Midbrain (tissue), 1 donor: ENCODE results near the gene DUS1L.

ENCODE experiments used
- DNase-seq: peaks from one replicate; lab custom pipeline; 2025; lab: John Stamatoyannopoulos, UW

Gene DUS1L

DNA sequence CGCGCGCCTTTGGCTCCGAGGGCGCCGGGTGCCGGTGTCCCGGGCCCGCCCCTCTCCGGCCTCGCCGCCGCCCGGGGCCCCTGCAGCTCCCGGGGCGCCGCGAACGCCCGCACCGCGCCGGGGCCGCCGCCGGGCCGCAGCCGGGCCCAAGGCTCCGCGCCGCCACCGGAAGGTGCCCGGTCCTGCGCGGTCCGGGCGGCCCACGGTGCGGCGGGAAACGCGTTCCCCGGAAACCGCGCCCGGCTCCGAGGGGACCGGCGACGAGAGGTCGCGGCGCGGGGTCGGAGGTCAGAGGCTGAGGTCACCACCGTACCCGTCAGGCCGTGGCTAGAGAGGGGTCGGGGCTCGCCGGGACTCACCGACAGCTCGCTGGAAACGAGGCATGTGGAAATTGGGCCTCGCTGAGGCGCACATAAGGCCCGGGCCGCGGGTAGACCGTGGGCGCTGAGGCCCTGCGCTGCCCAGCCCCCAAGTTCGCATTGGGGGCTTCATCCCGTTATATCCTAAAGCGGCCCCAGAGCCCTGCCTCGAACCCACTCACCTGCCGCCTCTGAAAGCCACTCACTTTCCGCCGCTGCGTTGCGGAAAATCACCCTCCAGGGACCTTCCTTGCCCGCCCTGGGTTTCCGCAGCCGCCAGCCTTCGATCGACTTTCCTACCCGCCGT lies at the start of gene DUS1L:
Gene DUS1L, minus strand, starts transcription at position 167 of the 666 bp plus-strand sequence. CDS start 745 bp downstream, outside the sequence.
- peak; percentile 44 for DNase-seq

DNA sequence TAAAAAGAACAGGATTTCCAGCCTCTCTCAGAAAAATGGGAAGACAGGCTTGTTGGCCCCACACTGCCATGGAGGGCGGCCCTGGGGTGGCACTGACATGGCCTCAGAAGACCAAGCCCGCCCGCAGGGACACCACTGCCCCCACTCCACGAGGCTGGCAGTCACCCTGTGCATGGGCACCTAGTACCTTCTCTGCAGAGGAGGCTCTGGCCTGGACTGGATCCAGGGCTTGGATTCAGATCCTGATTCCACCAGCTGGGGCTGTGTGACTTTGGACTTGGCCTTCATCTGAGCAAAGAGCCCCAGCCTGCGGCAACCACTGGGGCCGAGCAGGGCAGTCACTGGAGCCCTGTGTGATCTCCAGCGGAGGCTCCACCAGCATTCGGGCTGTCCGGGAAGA lies 49.3 kb upstream of the DUS1L start:
- DNase-seq, result no peak

DNA sequence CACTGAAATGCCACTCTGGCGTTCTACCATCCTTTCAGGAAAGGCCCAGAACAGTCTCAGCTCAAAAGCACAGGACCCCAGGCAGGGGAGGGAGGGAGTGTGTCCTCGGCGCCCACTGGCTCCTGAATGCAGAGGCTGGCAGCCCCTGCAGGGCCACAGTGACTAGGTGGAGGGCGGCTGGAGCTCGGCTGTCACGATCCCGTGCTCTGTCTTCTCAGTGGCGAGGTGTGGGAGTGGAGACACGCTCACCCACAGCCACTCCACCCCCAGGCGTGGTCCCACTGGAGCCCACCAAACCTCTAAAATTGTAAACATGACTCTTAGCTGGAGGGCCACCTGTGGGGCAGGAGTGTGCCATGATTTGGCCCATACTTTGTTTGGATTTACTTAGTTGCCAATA lies 48.8 kb upstream of the DUS1L start:
- DNase-seq, result no peak

DNA sequence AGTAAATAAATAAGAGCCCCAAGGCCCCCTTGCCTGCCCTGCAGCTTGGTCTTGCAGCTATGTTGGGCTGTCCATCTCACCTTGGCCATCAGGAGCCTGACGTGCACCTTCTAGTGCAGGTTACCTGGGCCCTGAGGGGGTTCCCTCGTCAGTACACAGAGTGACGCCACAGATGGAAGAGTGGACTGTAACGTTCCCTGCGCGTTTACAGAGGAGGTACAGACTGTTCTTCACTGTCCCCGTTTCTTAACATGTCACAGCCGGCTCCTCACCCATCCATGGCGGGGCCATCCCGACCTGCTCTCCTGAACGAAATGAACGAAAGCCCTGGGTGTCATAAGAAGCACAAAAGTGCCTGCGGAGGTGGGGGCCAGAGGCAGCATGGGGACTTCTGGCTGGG lies 48.3 kb upstream of the DUS1L start:
- DNase-seq, result no peak

DNA sequence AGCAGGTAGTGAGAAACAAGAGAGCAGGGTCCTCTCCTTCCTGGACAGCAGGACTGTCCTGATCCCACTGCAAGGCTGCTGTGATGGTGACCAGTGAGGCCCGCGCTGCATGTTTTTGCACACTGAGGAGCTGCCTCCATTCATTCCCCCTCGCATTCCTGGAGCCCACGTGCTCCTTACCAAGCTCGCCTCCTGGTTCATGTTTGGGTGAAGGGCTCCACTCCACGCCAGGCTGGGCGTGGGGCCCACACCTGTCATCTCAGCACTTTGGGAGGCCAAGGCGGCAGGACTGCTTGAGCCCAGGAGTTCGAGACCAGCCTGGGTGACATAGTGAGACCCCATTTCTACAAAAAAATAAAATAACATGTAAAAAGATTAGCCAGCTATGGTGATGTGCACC lies 47.8 kb upstream of the DUS1L start:
- DNase-seq, result no peak

DNA sequence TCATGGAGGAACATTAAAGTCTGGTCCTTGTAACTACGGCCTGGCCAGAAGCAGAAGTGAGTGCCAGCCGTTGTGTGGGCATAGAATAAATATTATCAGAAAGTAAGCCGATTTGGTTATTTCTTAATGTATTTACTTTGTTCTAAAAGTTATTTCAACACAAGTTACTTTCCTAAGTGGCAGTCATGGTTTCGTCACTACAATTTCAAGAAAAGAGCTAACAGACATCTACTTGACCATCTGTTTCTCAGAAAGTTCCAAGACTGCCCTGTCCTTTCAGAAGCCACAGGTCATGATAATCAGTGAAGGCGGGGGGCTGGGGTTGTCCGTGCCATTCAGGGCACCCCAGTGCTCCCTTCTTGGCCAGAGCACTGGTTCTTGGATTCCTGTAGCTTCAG lies 47.3 kb upstream of the DUS1L start:
- DNase-seq, result no peak

DNA sequence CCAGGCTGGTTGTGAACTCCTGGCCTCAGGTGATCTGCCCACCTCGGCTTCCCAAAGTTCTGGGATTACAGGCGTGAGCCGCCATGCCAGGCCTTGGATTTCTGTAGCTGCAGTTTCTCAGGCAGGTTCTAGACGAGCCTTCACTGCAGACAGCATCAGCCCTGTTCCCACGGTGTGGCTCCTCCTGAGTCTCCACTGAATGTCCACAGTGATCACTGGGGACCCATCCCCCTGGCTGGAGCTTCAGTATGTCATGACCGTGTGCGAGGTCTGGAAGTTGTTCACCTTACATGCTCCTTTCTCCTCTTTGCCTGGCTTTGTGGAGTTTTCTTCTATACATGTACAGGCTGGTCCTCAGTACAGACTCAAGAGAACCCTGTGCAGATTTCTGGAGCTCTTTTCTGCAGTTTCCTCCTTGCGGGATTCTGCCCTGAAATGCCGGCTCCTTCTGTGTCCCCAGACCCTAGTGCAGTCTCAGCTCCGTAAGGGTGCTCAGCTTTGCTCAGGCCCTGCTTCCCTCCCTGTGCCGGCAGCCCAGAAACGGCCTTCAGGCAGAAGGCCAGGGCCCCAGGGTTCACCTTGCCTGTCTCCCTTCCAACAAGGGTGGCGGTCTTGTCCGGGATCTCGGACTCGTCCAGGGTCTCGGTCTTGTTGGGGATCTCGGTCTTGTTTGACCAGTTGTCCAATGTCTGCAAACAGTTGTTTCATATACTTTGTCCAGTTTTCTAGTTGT lies 46.7 kb upstream of the DUS1L start:
- DNase-seq, result no peak

DNA sequence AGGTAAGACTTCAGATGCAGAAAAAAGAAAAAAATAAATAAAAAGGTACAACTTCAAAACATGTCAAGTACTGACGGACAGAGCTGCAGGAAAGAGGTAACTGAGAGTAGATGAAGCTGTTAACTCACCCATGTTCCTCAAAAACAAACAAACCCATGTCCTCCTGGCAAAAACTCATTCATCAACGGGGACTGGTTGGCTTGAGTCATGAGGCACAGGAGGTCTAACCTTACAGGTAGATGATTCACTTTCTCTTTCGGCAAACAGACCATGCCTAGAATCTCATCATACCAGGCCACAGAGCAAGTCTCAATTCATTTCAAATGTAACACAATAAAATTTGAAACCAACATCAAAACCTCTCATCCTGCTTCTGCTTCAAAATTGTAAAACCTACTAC lies 44.7 kb upstream of the DUS1L start:
- DNase-seq, result no peak

DNA sequence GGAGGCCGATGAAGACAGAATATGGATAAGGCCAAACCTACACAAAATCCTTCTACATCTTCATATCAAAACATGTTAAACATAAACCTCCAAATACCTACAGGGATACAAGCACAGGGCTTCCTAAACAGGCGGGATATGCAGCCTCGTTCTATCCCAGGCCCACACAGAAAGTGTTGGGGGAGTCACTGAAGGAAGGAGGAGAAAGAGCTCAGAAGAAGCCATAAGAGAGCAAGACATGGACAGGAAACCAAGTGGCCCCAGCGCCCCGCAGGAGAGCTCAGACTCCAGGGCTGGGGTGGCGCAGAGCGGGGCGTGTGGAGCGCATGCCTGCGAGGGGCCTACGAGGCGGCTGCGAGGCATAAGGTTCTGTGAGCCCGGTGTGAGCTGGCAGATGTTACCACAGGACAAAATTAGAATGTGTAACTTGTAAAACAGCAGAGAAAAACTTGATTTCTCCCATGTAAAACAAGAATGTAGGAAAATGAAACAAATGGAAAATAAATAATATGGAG lies 43.4 kb upstream of the DUS1L start:
- DNase-seq, result no peak

DNA sequence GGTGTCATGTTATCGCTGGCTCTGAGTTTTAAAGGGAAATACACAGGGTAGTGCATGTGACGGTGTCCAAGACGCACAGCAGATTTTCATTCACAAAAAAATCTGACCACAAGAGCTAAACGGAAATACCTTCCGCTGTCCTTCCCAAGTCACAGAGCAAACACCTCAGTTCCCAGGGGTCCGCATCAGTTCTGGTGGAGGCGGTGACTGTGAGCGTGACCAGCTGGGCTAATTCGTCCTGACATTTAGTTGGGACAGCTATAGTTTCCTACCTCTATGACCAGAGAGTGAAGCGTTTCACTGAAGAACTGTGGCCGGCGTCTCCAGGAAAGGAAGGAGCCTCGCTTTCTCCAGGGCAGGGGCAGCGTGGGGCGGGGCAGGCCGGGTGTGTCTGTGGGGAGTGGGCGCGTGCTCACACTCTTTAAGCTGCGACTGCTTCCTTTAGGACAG lies 42.9 kb upstream of the DUS1L start:
- no peak for DNase-seq

DNA sequence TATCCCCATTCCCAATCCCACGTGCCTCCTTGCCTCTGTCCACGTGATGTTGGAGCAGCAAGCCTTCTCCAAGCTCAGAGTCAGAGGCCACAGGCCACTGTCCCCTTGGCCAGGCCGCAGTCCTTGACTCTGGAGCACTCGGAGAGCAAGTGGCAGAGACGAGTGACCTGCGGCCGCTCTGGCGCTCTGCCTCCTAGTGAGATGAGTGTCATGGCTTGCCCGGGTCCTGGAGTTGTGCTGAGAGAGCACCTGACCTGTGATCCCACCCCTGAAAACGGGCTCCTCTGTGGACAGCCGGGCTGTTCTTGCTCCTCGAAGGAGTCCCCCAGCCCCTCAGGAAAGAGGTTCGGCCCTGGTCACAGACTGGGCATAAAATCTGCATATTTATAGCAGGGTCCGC lies 42.4 kb upstream of the DUS1L start:
- DNase-seq, result no peak

DNA sequence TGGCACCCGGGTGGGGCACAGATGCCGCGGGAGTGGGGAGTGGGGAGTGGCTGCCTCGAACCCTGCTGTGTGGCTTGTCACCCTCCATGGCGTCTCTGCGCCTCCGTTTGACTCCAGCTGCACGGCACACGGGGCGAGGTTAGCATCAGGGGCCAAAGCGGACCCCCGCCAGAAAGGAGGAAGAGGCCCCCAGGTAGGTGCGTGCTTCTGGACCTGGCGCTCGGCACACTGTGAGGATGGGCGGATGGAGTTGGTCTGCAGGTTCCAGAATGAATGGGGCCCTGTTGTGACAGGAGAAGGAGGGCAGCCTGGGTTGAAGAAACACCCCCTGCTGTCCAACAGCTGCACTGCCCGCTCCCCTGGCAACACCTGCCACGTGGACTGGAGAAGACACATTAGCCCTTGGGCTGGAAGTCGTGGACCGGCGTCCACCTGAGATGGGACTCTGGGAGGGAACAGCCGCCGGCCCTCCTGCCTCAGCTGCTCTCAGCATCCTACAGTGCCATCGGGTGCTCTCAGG lies 41.8 kb upstream of the DUS1L start:
- no peak for DNase-seq

DNA sequence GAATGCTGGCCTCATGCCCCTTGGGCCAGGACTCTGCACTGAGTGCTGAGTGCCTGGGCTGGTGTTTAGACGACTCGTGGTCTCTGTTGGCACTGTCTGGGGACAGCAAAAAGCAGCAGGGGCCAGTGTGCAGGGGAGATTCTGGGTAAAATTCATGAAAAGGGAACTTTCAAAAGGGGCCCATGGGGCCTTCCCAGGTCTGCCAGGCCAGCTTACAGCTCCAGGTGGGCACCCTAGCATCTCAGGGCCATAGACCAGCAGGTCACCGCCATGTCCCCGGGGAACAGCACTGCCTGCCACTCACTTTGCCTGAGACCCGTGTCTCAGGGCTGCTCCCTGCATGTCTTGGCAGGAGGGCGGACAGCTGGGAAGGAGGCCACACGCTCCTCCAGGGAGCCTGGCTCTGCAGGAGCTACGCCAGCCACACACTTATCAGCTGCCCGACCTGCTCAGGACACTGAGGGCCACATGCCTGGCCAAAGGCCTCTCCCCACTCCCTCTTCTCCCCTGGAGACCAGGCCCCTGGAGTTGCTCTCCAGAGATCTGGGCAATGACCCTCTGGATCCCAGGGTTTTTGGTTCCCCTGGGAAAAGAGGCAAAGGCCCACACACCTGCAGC lies 41.2 kb upstream of the DUS1L start:
- DNase-seq, result no peak

DNA sequence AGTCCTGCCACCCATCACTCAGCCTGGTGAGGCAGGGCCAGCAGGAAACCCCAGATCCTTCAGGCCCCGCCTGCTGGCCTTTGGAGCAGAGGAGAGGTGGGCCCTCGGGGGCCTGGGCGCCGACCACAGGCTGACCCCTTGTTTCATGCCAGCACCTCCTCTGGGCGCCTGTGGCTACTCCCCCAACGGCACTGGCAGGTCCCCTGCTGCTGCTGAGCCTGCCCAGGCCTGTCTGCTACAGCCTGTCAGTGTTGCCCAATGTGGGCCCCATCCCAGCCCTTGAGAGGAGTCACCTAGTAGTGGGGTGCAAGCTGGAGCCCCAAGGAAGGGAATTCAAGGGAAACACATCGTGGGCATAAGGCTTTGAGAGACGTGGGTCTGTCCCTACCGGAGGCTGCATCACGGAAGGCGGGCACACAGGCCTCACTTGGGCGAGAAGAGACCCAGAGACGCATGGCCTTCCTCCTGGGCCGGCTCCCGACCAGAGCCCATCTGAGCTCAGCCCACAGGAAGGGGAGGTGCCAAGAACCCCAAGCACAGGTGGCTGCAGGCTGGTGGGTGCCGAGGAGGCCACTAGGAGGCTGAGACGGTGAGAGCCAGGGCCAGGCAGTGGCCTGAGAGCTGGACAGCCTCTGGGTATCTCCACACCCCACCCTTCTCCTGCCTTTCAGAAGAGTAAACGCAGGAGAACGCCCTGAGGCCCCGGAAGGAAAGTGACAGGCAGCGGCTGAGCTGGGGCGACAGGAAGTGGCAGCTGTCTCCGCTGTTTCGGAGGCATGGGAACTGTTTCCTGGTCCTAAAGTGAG lies 40.5 kb upstream of the DUS1L start:
- DNase-seq, result no peak

DNA sequence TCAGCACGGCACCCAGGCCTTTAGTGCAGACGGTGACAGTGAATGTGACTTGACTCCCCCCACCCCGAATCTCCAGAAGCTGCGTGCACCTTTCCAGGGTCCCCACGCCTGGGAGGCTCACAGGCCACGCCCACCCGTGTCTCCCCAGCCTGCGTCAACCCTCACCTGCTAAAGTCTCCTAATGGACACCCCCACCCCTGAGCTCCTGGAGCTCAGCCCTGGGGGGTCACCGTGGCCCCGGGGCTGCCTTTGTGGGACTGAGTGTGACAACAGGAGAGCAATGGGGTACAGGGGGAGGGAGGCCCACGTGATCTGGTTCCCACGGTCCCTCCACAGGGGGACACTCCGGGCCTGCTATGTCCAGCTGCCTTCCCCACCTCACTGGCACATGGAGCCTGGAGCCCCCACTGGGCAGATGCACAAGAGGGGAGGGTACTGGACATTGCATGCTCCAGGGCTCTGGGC lies 39.8 kb upstream of the DUS1L start:
- DNase-seq, result no peak

DNA sequence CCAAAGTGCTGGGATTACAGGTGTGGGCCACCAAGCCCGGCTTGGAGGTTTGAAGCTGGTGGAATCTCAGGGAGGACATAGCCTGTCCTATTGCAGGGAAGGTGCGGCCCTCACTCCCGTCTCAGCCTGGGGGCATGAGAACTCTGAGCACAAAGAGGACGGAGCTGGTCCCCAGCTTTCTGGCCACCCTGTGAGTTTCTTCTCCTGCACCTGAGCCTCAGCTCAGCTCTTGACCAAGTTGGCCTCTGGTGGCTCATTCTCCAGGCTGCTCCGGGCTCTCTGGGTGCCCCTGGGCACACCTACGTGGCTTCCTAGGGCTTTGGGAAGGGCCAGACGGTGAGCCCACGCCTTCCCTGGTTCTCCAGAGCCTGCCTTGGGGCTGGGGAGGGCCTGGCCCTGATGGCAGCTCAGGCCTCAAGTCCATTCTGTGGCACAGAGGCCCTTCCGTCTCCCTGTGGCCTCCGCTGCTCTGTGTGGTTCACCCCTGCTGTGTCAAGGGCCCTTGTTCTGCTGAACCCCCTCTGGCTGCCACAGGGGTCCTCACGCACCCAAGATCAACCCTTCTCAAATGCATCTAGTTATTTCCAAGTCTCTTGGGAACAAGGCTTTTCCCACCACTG lies 39.3 kb upstream of the DUS1L start:
- no peak for DNase-seq

DNA sequence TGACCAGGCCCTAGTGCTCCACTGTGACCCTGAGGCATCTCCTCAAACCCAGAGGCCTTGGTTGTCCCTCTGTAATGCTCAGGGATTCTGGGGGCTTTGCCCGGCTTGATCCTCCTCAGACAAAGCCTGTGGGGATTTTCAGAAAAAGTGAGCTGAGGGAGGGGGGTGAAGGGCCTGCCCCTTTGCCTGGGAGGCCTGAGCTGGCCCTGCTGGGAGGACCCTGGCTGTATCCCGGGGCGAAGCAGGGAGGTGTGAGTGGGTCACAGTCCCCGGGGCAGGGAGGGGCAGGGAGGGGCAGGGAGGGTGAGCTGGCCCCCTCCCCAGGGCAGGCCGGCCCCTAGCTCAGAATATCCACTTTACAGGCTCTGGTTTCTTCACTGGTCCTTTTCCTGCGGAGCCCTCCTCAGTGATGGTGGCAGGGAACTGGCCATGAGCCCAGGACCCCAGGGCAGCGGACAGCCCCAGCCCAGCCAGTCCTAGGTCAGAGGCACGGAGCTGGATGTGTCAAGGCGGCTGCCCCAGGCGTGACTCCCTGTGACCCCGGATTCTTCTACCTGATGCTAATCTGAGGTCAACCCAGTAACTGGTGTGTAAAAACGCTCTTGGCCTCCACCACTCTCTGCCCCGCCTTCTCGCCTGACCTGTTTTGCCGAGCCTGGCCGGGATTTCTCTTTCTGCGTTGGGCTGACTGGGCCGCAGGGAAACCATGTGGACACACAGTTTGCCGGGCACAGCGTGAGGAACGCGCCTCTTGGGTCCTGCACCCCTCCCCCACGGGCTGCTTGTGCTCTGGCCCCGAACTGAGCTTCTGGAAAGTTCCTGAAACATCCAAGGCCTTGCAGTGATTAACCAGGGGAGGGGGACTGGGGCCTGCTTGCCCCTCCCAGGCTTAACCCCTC lies 38.2 kb upstream of the DUS1L start:
- DNase-seq, result peak; percentile 47

DNA sequence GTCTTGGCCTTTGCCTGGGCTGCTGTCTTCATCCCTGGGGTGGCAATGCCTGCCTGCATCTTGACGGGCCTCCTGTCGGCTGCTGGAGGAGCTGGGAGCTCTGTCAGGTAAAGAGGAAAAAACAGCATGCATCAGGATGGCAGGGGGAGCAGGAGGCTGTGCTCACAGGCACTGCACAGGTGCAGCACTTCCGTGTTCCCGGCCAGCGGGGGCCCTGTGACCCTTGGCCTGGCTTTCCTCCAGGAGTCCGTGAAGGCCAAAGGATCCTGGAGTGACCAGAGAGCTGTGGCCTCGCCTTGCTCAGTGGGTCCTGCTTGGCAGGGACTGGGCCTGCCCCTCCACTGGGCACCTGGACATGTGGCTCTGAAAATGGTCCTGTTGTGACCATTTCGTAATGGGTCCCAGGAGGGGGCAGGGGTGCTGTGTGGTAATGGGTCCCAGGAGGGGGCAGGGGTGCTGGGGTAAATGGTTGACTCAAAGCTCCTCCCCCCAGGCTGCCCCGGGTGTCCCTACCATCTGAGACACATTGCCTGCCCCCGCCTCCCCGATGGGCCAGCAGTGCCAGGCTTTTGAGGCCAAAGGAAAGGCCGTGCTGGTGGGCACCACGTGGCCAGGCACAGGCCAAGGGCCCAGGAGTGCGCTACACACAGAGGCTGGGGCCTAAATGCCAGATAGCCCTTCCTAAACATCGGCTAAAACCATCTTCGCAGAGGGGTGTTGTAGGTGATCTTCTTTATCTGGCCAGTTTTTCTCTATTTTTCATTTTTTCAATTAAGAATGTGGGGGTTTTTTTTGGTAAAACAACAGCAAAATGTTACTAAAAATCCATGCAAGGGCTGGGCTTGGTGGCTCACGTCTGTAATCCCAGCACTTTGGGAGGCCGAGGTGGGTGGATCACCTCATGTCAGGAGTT lies 36.4 kb upstream of the DUS1L start:
- DNase-seq, result no peak

DNA sequence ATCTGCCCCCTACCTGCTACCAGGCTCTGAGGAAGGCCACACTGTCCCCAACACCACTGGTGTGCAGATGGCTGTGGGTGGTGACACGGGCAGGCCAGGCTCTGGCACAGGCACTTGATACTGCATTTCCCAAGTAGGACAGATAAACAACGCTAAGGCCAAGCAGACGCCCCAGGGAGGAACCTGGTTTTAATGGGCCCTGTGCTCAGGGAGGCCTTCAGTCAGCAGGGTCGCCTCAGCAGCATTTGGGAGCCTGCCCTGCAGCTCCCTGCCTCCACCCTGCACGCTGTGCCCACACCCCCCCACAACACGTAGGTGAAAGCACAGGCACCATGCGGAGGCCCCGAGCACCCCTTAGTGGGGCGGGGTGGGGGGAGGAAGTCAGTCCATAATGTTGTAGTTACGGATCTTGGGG lies 35.7 kb upstream of the DUS1L start:
- DNase-seq, result no peak
